Common myeloid progenitor, CD34-positive (primary cell): Measurements from ENCODE around the gene ZNF524.

ENCODE experiments used
- CTCF ChIA-PET: fragments of 350-600 bp; sonication (Branson Sonifier 250); formaldehyde crosslinking; loops from one replicate; lab custom pipeline; 2021; ENCODE audit warnings: antibody characterized with exemption; lab: Charles Lee
- POLR2A ChIA-PET: fragments of 350-600 bp; sonication (Branson Sonifier 250); formaldehyde crosslinking; loops from one replicate; lab custom pipeline; 2021; ENCODE audit warnings: antibody characterized with exemption; lab: Charles Lee
- DNase-seq, 3 donors: peaks; one replicate each; pipeline versions ENCODE4 v3.0.0 to v3.0.0-alpha.2; 2013
- H3K27ac ChIP-seq, 2 experiments: 1 replicate in 1 of 2; 2 replicates in 1 of 2; pipeline ENCODE4 v1.7.0; 2013; ENCODE audit warnings: inconsistent platforms in 2 of 2, low read length in 2 of 2, mild to moderate bottlenecking in 2 of 2, low read depth in 1 of 2, moderate library complexity in 1 of 2; ENCODE audit not compliant: severe bottlenecking in 2 of 2, insufficient read depth in 1 of 2, poor library complexity in 1 of 2
- H3K27me3 ChIP-seq, 5 experiments: replicated peaks in 2 of 5; 1 replicate in 3 of 5; 2 replicates in 2 of 5; pipeline versions ENCODE4 v1.6.1 to v1.7.0; 2013; ENCODE audit warnings: low read length in 4 of 5, mild to moderate bottlenecking in 2 of 5, moderate library complexity in 2 of 5, inconsistent platforms in 1 of 5; ENCODE audit not compliant: insufficient read depth in 5 of 5, control insufficient read depth in 4 of 5
- H3K36me3 ChIP-seq, 4 experiments: 1 replicate in 2 of 4; 2 replicates in 2 of 4; pipeline versions ENCODE4 v1.6.1 to v1.7.0; 2013; ENCODE audit warnings: low read length in 3 of 4, control low read depth in 1 of 4, mild to moderate bottlenecking in 1 of 4; ENCODE audit not compliant: control insufficient read depth in 4 of 4, insufficient read depth in 4 of 4
- H3K4me1 ChIP-seq, 4 experiments: 1 replicate in 3 of 4; 2 replicates in 1 of 4; pipeline versions ENCODE4 v1.6.1 to v1.7.1; 2013; ENCODE audit warnings: low read length in 3 of 4, mild to moderate bottlenecking in 3 of 4, control low read depth in 1 of 4, inconsistent platforms in 1 of 4, moderate library complexity in 1 of 4; ENCODE audit not compliant: control insufficient read depth in 4 of 4, insufficient read depth in 4 of 4; ENCODE audit errors: control extremely low read depth in 1 of 4
- H3K4me3 ChIP-seq, 7 experiments: 1 replicate in 4 of 7; 2 replicates in 3 of 7; pipeline versions ENCODE4 v1.5.1 to v1.7.0; 2013; ENCODE audit warnings: mild to moderate bottlenecking in 7 of 7, low read length in 6 of 7, moderate library complexity in 6 of 7, inconsistent platforms in 2 of 7, low read depth in 2 of 7, control low read depth in 1 of 7; ENCODE audit not compliant: insufficient read depth in 4 of 7, control insufficient read depth in 1 of 7; ENCODE audit errors: extremely low read depth in 1 of 7
- H3K9me3 ChIP-seq, 5 experiments: 1 replicate in 4 of 5; 2 replicates in 1 of 5; pipeline versions ENCODE4 v1.6.1 to v1.7.1; 2013; ENCODE audit warnings: low read length in 4 of 5, mild to moderate bottlenecking in 2 of 5, inconsistent platforms in 1 of 5, low read depth in 1 of 5, moderate library complexity in 1 of 5; ENCODE audit not compliant: control insufficient read depth in 4 of 5, insufficient read depth in 2 of 5; ENCODE audit errors: control extremely low read depth in 1 of 5
- WGBS: methylation state at CpG from one replicate; pipeline ENCODE4 v1.1.5; 2013; ENCODE audit not compliant: insufficient coverage; 5-methylcytosine and 5-hydroxymethylcytosine counted together

The ZNF524 gene

GRCh38 chr19:55632463-55632834 is 32.4 kb downstream of the ZNF524 start:
- H3K27me3 ChIP-seq: no peaks in the 10 kb centered on the region
- WGBS: 100% methylated on average over 1 of the region's 3 CpGs
- peak; percentile 96 to 99 (median 97) for DNase-seq
- H3K4me1 ChIP-seq: peaks cover 5 to 36% (median 27%) of the 10 kb centered on the region in 4 experiments
- no peak overlapping the region for H3K4me3 ChIP-seq
- ChIA-PET POLR2A (no interaction called here), CTCF (interaction anchor here (1.0 to 12.5 kb wide), 19 partner anchors 7 to 452 kb away, joined by 3 to 128 read pairs (median 9); partner anchors contain the start of genes CCDC106, FIZ1, SYT5 and ZNF524)
- H3K27ac ChIP-seq: no peak overlapping the region
- no peaks in the 10 kb centered on the region for H3K36me3 ChIP-seq
- no peaks in the 10 kb centered on the region for H3K9me3 ChIP-seq

GRCh38 chr19:55633861-55634260 is 33.8 kb downstream of the ZNF524 start:
- H3K27ac ChIP-seq: peak overlapping the region in 1 of 2 experiments; percentile 99
- no peaks in the 10 kb centered on the region for H3K9me3 ChIP-seq
- POLR2A ChIA-PET: interaction anchor here (1.2 kb wide), 1 partner anchor 13 kb away, joined by 4 read pairs; the partner anchor contains the start of gene CCDC106
- peak overlapping the region in 2 of 7 experiments; percentile 90 to 99 for H3K4me3 ChIP-seq
- no peaks in the 10 kb centered on the region for H3K27me3 ChIP-seq
- CTCF ChIA-PET: interaction anchor here (0.8 to 12.5 kb wide), 16 partner anchors 8 to 454 kb away, joined by 3 to 128 read pairs (median 8); partner anchors contain the start of genes CCDC106, FIZ1, SYT5 and ZNF524
- peak in 2 of 3 donors; percentile 74 to 81 for DNase-seq
- WGBS: 81% methylated on average over 6 of the region's 8 CpGs
- H3K36me3 ChIP-seq: peaks cover 0 to 3% (median 0%) of the 10 kb centered on the region in 4 experiments
- H3K4me1 ChIP-seq: peaks cover 5 to 36% (median 27%) of the 10 kb centered on the region in 4 experiments

DNA sequence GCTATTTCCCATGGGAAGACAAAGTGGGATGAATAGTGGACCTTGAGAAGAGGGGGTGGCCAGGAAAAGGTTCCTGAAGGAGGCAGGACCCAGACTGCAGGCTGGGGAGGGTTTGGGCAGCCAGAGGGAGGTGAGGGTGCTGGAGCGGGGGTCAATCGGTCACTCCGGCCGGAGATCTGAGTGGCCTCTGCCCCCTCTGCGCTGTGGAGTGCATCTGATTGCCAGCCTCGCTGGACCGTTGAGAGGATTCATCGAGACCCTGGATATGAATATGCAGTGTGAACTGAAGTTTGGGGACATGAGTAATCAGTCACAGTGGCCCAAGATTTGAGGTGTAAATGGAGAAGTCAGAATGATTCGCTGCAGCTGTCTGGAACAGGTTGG is 35.2 kb downstream of the ZNF524 start:
- peak in 2 of 3 donors; percentile 72 to 79 for DNase-seq
- no peaks in the 10 kb centered on the region for H3K9me3 ChIP-seq
- CTCF ChIA-PET: interaction anchor here (1.0 to 12.5 kb wide), 4 partner anchors 9 to 121 kb away, joined by 4 to 128 read pairs (median 53); partner anchors contain the start of genes CCDC106, ZNF581 and ZNF784
- no peaks in the 10 kb centered on the region for H3K27me3 ChIP-seq
- WGBS: 6% methylated on average over 9 of the region's 9 CpGs
- H3K4me3 ChIP-seq: peak overlapping the region; percentile 75 to 100 (median 90)
- peaks cover 0 to 3% (median 0%) of the 10 kb centered on the region in 4 experiments for H3K36me3 ChIP-seq
- H3K27ac ChIP-seq: peak overlapping the region; percentile 95 to 99
- POLR2A ChIA-PET: interaction anchor here (0.6 kb wide), 1 partner anchor 35 kb away, joined by 5 read pairs; the partner anchor contains the start of gene ZNF524
- H3K4me1 ChIP-seq: peaks cover 5 to 47% (median 36%) of the 10 kb centered on the region in 4 experiments

DNA sequence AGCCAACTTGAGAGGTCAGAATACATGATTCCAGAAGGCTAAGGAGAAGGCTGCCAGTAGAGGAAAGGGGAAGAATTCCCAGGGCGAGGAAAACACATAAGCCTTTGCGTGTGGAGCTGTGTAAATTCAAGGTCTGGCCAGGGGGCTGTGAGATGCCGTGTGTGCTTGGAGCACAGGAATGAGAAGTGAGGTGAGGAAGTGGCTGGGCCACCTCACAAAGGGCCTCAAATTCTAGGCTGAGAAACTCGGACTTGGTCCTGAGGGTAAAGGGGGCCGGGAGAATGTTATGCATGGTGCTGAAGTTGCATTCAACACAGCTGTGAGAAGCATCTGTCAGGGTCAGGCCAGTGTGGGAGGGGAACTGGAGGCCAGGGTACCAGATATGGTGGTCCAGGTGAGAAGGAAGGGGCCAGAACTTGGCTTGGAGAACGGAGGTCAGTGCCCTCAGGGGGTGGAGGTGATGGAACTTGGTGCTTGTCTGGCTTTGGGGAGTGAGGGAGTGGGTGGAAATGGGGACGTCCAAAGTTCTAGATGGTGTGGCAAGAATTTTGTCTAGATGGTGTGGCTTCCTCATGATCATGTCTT is 35.9 kb downstream of the ZNF524 start:
- DNase-seq: no peak
- WGBS: 59% methylated on average over 5 of the region's 7 CpGs
- no peaks in the 10 kb centered on the region for H3K27me3 ChIP-seq
- ChIA-PET CTCF (interaction anchor here (1.3 to 12.5 kb wide), 5 partner anchors 10 to 121 kb away, joined by 5 to 128 read pairs (median 53); partner anchors contain the start of genes CCDC106, ZNF581 and ZNF784), POLR2A (interaction anchor here (1.2 kb wide), 1 partner anchor 12 kb away, joined by 4 read pairs; the partner anchor contains the start of gene CCDC106)
- H3K4me1 ChIP-seq: peaks cover 5 to 51% (median 40%) of the 10 kb centered on the region in 4 experiments
- peaks cover 0 to 3% (median 0%) of the 10 kb centered on the region in 4 experiments for H3K36me3 ChIP-seq
- peak overlapping the region; percentile 95 to 99 for H3K27ac ChIP-seq
- H3K4me3 ChIP-seq: peak overlapping the region; percentile 75 to 100 (median 90)
- H3K9me3 ChIP-seq: no peaks in the 10 kb centered on the region

DNA sequence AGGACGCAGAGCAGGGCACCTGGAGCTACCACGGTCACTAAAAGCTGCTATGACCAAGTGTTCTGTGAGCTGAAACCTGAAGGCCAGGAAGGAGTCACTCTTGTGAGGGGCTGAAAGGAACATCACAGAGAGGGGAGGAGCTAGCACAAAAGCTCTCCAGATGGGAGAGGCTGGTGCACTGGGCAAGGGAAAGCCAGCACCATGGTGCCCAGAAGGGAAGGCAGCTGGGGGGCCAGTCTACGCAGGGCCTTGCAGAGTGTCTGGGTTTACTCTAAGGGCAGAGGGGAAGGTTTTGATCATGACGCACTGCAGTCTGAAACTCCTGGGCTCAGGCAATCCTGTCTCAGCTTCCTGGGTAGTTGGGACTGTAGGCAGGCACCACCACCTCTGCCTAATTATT is 36.6 kb downstream of the ZNF524 start:
- Histone ChIP-seq H3K4me1 (peaks cover 5 to 56% (median 46%) of the 10 kb centered on the region in 4 experiments), H3K36me3 (peaks cover 0 to 3% (median 0%) of the 10 kb centered on the region in 4 experiments), H3K4me3 (no peak overlapping the region), H3K27ac (peak overlapping the region in 1 of 2 experiments; percentile 15), H3K9me3 (no peaks in the 10 kb centered on the region), H3K27me3 (no peaks in the 10 kb centered on the region)
- ChIA-PET CTCF (interaction anchor here (0.5 to 12.5 kb wide), 6 partner anchors 9 to 121 kb away, joined by 3 to 128 read pairs (median 6); partner anchors contain the start of genes CCDC106, ZNF581 and ZNF784), POLR2A (interaction anchor here (1.2 kb wide), 1 partner anchor 11 kb away, joined by 4 read pairs; the partner anchor contains the start of gene CCDC106)
- 97% methylated on average over 3 of the region's 4 CpGs for WGBS
- no peak for DNase-seq

DNA sequence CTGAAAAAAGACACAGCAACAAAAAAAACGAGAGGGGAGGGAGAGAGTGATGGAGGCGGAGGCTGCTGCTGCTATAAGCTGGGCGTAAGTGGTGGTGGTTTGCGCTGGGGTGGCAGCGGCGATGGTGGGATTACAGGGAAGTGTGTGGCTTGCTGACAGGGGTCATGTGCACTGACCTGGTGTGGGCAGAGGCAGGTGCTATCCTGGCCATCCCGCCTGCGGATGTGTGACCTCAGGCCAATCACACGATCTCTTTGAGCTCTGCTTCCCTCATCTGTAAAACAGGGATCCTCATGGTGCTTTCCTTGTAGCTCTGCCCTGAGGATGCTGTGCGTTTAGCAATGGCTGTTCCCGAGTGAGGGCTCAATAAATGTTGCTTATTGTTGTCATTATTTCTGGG is 37.4 kb downstream of the ZNF524 start:
- Histone ChIP-seq H3K27me3 (no peaks in the 10 kb centered on the region), H3K4me1 (peaks cover 5 to 58% (median 52%) of the 10 kb centered on the region in 4 experiments), H3K9me3 (no peaks in the 10 kb centered on the region), H3K27ac (no peak overlapping the region), H3K36me3 (peaks cover 0 to 3% (median 0%) of the 10 kb centered on the region in 4 experiments), H3K4me3 (no peak overlapping the region)
- ChIA-PET CTCF (interaction anchor here (0.5 to 12.5 kb wide), 10 partner anchors 9 to 171 kb away, joined by 3 to 128 read pairs (median 4); partner anchors contain the start of genes CCDC106, FIZ1, U2AF2 and ZNF581), POLR2A (interaction anchor here (1.2 to 1.5 kb wide), 2 partner anchors 10 to 15 kb away, joined by 3 to 4 read pairs; partner anchors contain the start of gene CCDC106)
- 78% methylated on average over 10 of the region's 11 CpGs for WGBS
- no peak for DNase-seq
